SHP77 treated with DMSO at 0.1 percent for 48 hours (cell line): ENCODE data around the gene KLHL22.
"Not testable (repeated sequence)": the region's sequence is repeated elsewhere in the genome, so short reads cannot be mapped to it uniquely, and the experiment has no call there.

ENCODE experiments used
- DNase-seq: peaks from one replicate; lab custom pipeline; 2025; lab: John Stamatoyannopoulos, UW

KLHL22 gene

DNA sequence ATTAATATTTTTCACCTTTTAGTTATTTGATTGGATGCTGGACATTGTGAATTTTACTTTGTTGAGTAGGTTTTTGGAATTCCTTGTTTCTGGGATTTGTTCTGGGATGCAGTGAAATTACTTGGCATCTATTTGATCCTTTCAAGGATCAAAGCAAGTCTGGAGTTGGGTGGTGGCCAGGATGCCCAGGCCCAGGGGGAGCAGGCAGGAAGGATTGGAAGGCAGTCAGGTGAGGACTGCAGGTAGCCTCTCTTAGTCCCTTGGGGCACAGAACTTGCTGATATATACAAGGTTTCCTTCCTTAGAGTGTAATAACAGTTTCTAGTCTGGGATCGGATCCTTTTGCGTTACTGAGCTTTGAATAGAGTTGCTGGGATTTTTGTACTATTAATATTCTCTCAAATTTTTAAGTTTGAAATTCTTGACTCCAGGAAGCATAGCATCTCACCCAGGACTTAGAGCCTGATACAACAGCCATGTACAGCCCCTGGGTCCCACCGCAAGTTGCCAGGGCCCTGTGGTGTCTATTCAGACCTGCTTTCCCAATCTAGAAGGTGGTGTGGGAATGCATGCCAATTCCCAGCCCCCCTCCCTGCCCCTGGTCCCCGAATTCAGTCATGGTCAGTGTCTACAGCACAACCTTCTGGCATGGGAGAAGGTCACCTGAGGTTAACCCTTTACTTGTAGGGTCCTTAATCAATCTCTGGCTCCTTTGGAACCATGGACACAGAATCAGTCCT lies 95.6 kb downstream of the KLHL22 start:
- DNase-seq: no peak

DNA sequence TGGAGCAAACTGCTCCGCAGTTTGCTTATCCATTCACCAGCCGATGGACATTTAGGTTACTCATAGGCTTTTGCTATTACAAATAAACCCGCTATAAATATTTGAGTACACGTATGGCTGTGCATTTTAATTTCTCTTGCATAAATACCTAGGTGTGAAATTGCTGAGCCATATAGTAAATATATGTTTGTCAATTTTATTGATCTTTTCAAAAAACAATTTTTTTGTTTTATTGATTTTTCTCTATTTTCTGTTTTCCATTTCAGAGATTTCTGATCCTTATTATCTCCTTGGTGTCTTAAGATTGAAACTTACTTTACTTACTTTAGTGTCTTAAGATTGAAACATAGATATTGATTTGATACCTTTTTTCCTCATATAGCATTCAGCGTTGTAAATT lies 97.2 kb downstream of the KLHL22 start:
- no peak for DNase-seq

DNA sequence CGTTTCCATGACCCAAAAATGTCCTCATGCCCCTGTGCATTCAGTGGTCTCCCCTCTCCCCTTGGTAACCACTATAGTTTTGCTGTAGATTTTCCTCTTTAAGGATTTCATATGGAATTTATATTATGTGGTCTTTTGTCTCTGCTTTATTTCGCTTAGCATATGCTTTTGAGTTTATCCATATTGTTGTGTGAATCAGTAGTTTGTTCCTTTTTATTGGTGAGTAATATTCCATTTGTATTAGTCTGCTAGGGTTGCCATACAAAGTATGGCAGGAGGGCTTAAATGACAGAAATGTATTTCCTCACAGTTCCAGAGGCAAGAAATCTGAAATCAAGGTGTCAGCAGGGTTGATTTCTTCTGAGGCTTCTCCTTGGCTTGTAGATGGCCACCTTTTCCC lies 98.1 kb downstream of the KLHL22 start:
- DNase-seq: no peak

DNA sequence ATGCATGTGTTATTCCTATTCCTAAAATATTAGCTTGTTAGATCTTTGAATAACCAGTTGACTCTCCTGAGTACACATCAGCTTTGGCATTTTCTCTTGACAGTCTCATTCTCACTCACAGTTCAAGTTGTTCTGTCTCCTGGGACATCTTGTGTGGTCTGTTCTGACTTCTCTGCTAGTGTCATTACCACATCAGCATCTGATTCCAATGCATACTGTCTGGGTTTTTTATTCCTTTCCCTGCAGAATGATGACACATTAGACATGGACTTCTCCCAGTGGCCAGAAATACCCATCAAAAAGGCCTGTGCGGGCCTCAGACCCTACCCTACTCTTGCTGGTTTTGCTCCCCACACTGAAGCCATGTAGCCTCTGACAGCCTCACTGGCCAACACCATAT lies 99.0 kb downstream of the KLHL22 start:
- DNase-seq: no peak

DNA sequence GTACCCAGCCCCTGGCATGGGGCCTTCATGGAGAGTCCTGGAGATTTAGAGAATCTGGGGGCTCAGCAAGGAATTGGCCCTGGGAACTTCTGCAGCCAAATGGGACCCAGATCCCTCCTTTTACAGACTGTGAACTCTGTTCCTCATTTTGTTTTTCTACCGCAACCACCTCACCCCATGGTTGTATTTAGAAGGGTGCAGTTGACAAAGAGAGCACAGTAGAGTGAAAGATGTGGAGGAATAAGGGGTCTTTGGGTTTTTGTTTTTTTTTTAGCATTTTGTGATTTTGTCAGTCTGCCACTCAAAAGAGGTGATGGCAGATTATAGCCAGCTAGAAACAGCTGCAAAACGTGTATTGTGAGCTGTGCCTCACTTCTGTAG lies 99.7 kb downstream of the KLHL22 start:
- no peak for DNase-seq

DNA sequence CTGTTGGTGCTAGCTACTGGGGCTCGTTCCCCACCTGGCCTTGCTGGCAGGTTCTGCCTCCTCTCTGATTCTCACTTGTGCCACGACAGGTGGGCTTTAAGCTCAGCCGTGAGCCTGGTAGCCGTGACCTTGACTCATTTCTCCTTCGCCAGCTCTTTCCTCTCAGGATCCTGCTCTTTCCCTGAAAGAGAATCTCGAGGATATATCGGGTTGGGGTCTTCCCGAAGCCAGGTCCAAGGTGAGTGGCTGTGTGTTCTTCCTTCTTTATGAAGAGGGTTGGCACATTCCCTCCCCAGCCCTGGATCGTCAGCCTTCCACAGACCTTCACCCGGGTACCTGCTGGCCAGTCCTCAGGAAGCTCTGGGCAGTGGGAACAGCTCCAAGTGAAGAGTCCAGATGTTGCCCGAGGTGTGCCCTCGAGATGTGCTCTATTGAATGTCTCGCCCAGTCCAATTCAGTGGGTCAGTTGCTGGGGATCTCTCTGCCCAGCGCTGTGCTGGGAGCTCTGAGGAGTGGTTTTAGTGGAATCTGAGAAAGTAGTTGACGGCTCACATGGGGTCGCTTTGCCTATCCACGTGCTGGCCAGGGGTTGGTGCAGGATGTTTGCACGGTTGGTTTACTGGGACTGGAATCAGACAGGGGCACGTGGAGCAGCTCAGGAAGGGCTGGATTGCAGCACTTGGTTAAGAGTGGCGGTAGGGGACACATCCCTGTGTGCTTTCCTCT lies 100.3 kb downstream of the KLHL22 start:
- no peak for DNase-seq

DNA sequence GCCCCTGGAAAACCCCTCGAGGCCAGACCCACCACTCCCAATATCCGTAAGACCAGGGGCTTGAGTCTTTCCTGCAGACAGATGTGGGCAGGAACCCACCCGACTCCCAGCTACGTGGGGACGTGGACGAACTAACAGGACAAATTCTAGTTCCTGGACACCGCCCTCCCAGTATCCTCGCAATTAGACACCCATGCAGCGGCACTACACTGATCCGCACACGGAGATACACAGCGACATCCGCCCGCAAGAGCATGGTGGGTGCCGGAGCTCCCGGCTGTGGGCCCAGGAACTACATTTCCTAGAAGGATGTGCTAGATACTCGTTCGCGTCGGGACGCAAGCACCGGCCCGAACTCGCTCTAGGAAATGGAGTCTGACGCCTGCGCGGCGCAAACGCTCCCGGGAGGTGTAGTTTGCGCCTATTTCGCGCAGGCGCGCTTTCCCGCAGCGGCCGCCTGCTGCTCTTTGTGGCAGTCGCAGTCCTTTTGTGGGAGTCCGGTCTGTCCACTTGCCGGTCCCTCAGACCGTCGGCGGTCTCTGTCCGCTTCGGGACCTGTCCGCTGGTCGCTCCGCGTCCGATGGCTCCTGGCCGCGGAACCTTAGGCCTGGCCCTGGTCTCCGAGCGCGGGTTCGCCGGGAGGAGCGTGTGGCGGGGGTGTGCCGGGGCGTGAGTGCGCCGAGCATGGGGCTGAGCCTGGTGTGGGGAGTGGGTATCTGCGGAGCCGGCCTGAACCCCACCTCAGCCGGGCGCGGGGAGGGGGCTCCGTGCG lies 101.7 kb downstream of the KLHL22 start, which contains the start of gene ZNF74:
ZNF74 (plus strand) TSS at position 447 of the 772 bp plus-strand sequence. CDS start 478 bp downstream, outside the sequence.
- DNase-seq: peak; percentile 83

DNA sequence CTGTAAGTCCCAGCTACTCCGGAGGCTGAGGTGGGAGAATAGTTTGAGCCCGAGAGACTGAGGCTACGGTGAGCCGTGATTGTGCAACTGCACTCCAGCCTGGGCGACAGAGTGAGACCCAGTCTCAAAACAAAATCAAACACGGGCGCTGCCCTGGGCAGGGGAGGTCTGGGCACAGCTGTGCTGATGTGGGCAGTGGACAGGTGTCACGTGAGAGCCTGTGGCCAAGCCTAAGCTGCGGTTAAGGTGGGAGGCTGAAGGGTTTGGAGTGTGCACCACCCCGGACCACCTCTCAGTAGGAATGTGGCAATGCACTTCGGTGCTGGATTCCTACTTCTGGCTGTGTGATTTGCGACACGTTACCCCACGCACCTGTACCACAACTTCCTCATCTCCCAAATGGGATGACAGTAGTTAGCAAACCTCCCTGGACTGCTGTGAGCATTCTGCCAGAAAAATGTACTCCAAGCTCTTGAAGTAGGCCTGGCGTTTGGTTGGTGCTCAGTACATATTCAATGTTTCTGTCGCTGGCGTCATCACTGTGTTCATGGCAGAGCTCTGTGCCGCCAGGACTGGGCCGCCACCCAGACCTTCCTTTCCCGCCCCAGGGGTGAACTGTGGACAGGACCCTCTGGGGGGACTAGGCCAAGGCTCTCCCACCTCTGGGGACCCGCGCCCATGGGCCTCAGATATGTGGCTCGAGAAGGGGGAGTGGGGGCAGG lies 102.5 kb downstream of the KLHL22 start:
- DNase-seq: no peak

DNA sequence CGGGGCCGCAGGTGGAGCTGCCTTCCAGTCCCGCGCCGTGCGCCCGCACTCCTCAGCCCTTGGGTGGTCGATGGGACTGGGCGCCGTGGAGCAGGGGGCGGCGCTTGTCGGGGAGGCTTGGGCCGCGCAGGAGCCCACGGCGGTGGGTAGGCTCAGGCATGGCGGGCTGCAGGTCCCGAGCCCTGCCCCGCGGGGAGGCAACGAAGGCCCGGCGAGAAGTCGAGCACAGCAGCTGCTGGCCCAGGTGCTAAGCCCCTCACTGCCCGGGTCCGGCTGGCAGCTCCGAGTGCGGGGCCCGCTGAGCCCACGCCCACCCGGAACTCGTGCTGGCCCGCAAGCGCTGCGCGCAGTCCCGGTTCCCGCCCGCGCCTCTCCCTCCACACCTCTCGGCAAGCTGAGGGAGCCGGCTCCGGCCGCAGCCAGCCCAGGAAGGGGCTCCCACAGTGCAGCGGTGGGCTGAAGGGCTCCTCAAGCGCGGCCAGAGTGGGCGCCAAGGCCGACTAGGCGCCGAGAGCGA lies 103.2 kb downstream of the KLHL22 start:
- DNase-seq: not testable (repeated sequence)
